Suprapubic skin (tissue), 4 donors: ENCODE results near the gene SLC66A2.

Experiments used
- CTCF ChIP-seq, 2 donors: fragments of 200-600 bp in 1 of 2; fragments of 450-650 bp in 1 of 2; sonication (generic) in 1 of 2; IDR thresholded peaks; one replicate each; pipeline ENCODE4 v1.5.1; 2016 to 2019; ENCODE audit warnings: antibody characterized with exemption in 2 of 2, mild to moderate bottlenecking in 1 of 2, moderate library complexity in 1 of 2
- EP300 ChIP-seq: sonication (generic); formaldehyde crosslinking; IDR thresholded peaks from one replicate; pipeline ENCODE4 v1.6.1; 2017; ENCODE audit warnings: antibody characterized with exemption
- POLR2A ChIP-seq, 2 donors: fragments of 450-650 bp; IDR thresholded peaks; one replicate each; pipeline ENCODE4 v1.6.1; 2017; ENCODE audit warnings: antibody characterized with exemption in 2 of 2, mild to moderate bottlenecking in 2 of 2, moderate library complexity in 2 of 2
- POLR2AphosphoS5 ChIP-seq, 3 donors: sonication (generic); formaldehyde crosslinking; IDR thresholded peaks; one replicate each; pipeline ENCODE4 v1.6.1; 2017; ENCODE audit warnings: antibody characterized with exemption in 3 of 3

GRCh38 chr18:79914614-79915160 is 36.8 kb downstream of the SLC66A2 start:
- TF ChIP-seq CTCF (IDR thresholded peaks at IDR 0.05) (no peak), POLR2AphosphoS5 (IDR thresholded peaks at IDR 0.05) (no peak), POLR2A (IDR thresholded peaks at IDR 0.05) (no peak), EP300 (no peak)
